ENCODE measurements around the gene SEC14L6. TPM values are rescaled to one million over a fixed set of nuclear protein-coding genes. Genes with fewer than 3 reads are reported as not detected.
A peak's percentile ranks its signal among the peaks of the same experiment; 100 is the strongest.
"Not testable (repeated sequence)": the region's sequence is repeated elsewhere in the genome, so short reads cannot be mapped to it uniquely, and the experiment has no call there.

Gene SEC14L6
- total RNA-seq: 1 to 10 TPM; 1.6 to 2.1 TPM
- 1.3 TPM for polyA plus RNA-seq (2013, experiment 1 of 2)
- 1.2 TPM for polyA plus RNA-seq (2013, experiment 2 of 2)
- long read RNA-seq, experiment 1: 0 reads
- long read RNA-seq, experiment 2, partial matches to known transcripts: 0 of 4 reads
- long read RNA-seq, experiment 2, other reads (novel, unspliced or antisense): 4 of 4 reads
- long read RNA-seq, experiment 3, partial matches to known transcripts: 1 of 2 reads
- long read RNA-seq, experiment 3, other reads (novel, unspliced or antisense): 1 of 2 reads
- long read RNA-seq, experiment 4: 0 reads

GRCh38 chr22:30546616-30547015, at the start of gene SEC14L6:
Gene SEC14L6 (minus strand): TSS chr22:30546741. CDS start chr22:30546682, 59 bp downstream.
- no peak within 1 kb of the TSS for H3K4me3 Mint-ChIP-seq
- no peak within 1 kb of the TSS for H3K9ac ChIP-seq (ENCODE audit: extremely low read depth, low read length, poor library complexity, severe bottlenecking)
- no peak within 1 kb of the TSS for H3K27ac Mint-ChIP-seq
- peaks cover 1% of the 10 kb centered on the region for H3K4me1 Mint-ChIP-seq
- H3K27me3 Mint-ChIP-seq (ENCODE audit: insufficient read depth): peaks cover 24% of the 10 kb centered on the region
- no peaks in the 10 kb centered on the region for H3K9me3 Mint-ChIP-seq
- no peak within 1 kb of the TSS for H3K4me3 ChIP-seq (ENCODE audit: low read length)
- H3K9me3 ChIP-seq (ENCODE audit: control insufficient read depth, low read length): no peaks in the 10 kb centered on the region
- H3K4me1 ChIP-seq (ENCODE audit: control insufficient read depth, insufficient read depth, low read length): no peaks in the 10 kb centered on the region
- no peaks in the 10 kb centered on the region for H3K36me3 ChIP-seq (ENCODE audit: control insufficient read depth, insufficient read depth, low read length)
- no peak for DNase-seq
- H3K36me3 Mint-ChIP-seq (ENCODE audit: low read depth): no peaks in the 10 kb centered on the region
- peaks cover 16% of the 10 kb centered on the region for H3K27me3 ChIP-seq (ENCODE audit: control insufficient read depth, insufficient read depth, low read length, poor library complexity, severe bottlenecking)
- WGBS, 2 experiments (ENCODE audit: insufficient coverage in 1 of 2, insufficient read length in 1 of 2): 90 to 92% methylated on average over 4 to 7 of the region's 7 CpGs
- no peak within 1 kb of the TSS for H3K27ac ChIP-seq (ENCODE audit: low read depth, low read length)
- TF ChIP-seq CTCF (conservative IDR thresholded peaks at IDR 0.05): no peak

- H3K4me1 ChIP-seq (ENCODE audit: control insufficient read depth, insufficient read depth, low read length): no peaks in the 10 kb centered on the region
- DNase-seq: no peak
- no peak overlapping the region for H3K9ac ChIP-seq (ENCODE audit: extremely low read depth, low read length, poor library complexity, severe bottlenecking)
- H3K9me3 Mint-ChIP-seq: peaks cover 5% of the 10 kb centered on the region
- no peak overlapping the region for H3K4me3 ChIP-seq (ENCODE audit: low read length)
- H3K36me3 ChIP-seq (ENCODE audit: control insufficient read depth, insufficient read depth, low read length): no peaks in the 10 kb centered on the region
- no peak overlapping the region for H3K4me3 Mint-ChIP-seq
- no peaks in the 10 kb centered on the region for H3K9me3 ChIP-seq (ENCODE audit: control insufficient read depth, low read length)
- H3K27me3 ChIP-seq (ENCODE audit: control insufficient read depth, insufficient read depth, low read length, poor library complexity, severe bottlenecking): peaks cover 20% of the 10 kb centered on the region
- H3K27ac Mint-ChIP-seq: no peak overlapping the region
- peaks cover 7% of the 10 kb centered on the region for H3K4me1 Mint-ChIP-seq
- no peaks in the 10 kb centered on the region for H3K36me3 Mint-ChIP-seq (ENCODE audit: low read depth)
- TF ChIP-seq CTCF (conservative IDR thresholded peaks at IDR 0.05): no peak
- WGBS, 2 experiments (ENCODE audit: insufficient coverage in 1 of 2, insufficient read length in 1 of 2): 76% methylated on average over 2 of the region's 2 CpGs; no CpG with 5 or more reads in 1 of the 2 experiments
- no peak overlapping the region for H3K27ac ChIP-seq (ENCODE audit: low read depth, low read length)
- peaks cover 20% of the 10 kb centered on the region for H3K27me3 Mint-ChIP-seq (ENCODE audit: insufficient read depth)
Observed at GRCh38 chr22:30596199-30596598, 49.7 kb upstream of the SEC14L6 start.

GRCh38 chr22:30592360-30592713, 45.8 kb upstream of the SEC14L6 start:
- not testable (repeated sequence) for H3K4me3 ChIP-seq (ENCODE audit: low read length); H3K27ac Mint-ChIP-seq; H3K4me1 Mint-ChIP-seq; H3K9me3 Mint-ChIP-seq; H3K9ac ChIP-seq (ENCODE audit: extremely low read depth, low read length, poor library complexity, severe bottlenecking); H3K4me1 ChIP-seq (ENCODE audit: control insufficient read depth, insufficient read depth, low read length); DNase-seq; H3K9me3 ChIP-seq (ENCODE audit: control insufficient read depth, low read length); H3K4me3 Mint-ChIP-seq
- Mint-ChIP-seq H3K27me3 (ENCODE audit: insufficient read depth) (peaks cover 20% of the 10 kb centered on the region), H3K36me3 (ENCODE audit: low read depth) (peaks cover 19% of the 10 kb centered on the region)
- peaks cover 27% of the 10 kb centered on the region for H3K36me3 ChIP-seq (ENCODE audit: control insufficient read depth, insufficient read depth, low read length)
- H3K27ac ChIP-seq (ENCODE audit: low read depth, low read length): peak overlapping the region; percentile 64
- WGBS, 2 experiments (ENCODE audit: insufficient coverage in 1 of 2, insufficient read length in 1 of 2): 52 to 53% methylated on average over 17 to 18 of the region's 18 CpGs
- H3K27me3 ChIP-seq (ENCODE audit: control insufficient read depth, insufficient read depth, low read length, poor library complexity, severe bottlenecking): peaks cover 20% of the 10 kb centered on the region
